Measurements from ENCODE around the gene PGBD4.
"Not testable (repeated sequence)": the region's sequence is repeated elsewhere in the genome, so short reads cannot be mapped to it uniquely, and the experiment has no call there.

GRCh38 chr15:34121786-34122185 lies 19.9 kb downstream of the PGBD4 start:
- TF ChIP-seq CTCF, POLR2A (IDR thresholded peaks at IDR 0.05): not testable (repeated sequence)
